22Rv1 (cell line): ENCODE data around the gene PMF1.

Experiments
- H3K27ac ChIP-seq: fragments of 450-650 bp; 2 replicates; pipeline ENCODE4 v1.5.1; 2017
- CTCF ChIP-seq: fragments of 450-650 bp; IDR thresholded peaks from 2 replicates; pipeline ENCODE4 v1.5.1; 2017; ENCODE audit warnings: mild to moderate bottlenecking
- ZFX ChIP-seq: fragments of 450-650 bp; IDR thresholded peaks from 2 replicates; pipeline ENCODE4 v1.6.1; 2017; ENCODE audit warnings: antibody characterized with exemption, borderline replicate concordance

Gene PMF1

DNA sequence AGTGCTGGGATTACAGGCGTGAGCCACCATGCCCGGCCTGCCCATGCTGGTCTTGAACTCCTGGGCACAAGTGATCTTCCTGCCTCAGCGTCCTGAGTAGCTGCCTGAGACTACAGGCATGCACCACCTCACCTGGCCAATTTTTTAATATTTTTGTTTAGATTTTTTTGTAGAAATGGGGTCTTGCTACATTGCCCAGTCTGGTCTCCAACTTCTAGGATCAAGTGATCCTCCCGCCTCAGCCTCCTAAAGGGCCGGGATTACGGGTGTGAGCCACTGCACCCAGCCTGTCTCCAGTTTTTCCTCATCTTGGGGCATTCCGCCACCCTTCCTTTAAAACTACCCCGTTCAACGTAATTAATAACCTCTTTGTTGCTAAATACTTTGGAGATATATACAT is 7.4 kb downstream of the PMF1 start:
- H3K27ac ChIP-seq: no peak overlapping the region
- no peak for TF ChIP-seq CTCF
- no peak for TF ChIP-seq ZFX

DNA sequence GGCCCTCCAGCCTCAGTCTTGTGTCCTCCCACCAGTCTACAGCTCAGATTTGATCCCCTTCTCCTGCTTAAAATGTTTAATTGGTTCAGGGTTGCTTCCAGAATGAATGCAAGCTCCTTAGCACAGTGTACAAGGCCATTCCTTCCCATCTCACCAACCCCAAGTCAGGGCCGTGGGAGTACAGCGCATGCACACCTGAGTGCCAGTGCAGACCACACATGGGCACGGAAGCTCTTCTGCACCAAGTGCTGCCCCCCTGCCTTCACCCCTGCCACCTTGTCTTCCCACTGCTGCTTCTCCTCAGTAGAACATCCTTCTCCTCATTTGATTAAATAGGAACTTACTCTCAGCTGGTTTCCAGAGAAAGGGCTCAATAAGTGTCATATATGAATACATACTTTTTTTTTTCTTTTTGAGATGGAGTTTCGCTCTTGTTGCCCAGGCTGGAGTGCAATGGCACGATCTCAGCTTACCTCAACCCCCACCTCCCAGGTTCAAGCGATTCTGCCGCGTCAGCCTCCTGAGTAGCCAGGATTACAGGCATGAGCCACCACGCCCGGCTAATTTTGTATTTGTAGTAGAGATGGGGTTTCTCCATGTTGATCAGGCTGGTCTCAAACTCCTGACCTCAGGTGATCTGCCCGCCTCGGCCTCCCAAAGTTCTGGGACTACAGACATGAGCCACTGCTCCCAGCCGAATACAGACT is 9.3 kb downstream of the PMF1 start:
- TF ChIP-seq CTCF (no peak), ZFX (no peak)
- H3K27ac ChIP-seq: no peak overlapping the region

GRCh38 chr1:156225677-156226014 is 12.8 kb downstream of the PMF1 start:
- TF ChIP-seq ZFX: no peak
- peak; percentile 39 for TF ChIP-seq CTCF
- peak overlapping the region; percentile 37 for H3K27ac ChIP-seq

- no peak overlapping the region for H3K27ac ChIP-seq
- no peak for TF ChIP-seq ZFX
- no peak for TF ChIP-seq CTCF
Observed at GRCh38 chr1:156226116-156226538, 13.3 kb downstream of the PMF1 start.

DNA sequence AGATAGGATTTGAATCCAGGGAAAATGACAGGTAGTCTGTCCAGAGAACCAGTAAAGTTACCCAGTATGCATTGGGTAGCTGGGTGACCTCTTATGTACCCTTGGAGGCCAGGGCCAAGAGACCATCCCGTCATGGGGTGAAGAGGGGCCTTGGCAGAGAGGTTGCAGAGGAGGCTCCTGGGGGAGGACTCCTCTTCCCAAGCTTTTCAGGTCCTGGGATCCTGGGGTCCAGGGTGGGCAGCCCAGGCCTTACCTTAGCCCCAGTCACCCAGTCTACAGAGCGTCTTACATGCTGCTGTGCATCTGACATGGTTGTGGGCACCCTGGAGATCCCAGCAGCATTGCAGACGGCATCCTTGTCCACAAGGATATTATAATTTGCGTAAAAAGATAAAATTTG is 14.0 kb downstream of the PMF1 start:
- no peak overlapping the region for H3K27ac ChIP-seq

DNA sequence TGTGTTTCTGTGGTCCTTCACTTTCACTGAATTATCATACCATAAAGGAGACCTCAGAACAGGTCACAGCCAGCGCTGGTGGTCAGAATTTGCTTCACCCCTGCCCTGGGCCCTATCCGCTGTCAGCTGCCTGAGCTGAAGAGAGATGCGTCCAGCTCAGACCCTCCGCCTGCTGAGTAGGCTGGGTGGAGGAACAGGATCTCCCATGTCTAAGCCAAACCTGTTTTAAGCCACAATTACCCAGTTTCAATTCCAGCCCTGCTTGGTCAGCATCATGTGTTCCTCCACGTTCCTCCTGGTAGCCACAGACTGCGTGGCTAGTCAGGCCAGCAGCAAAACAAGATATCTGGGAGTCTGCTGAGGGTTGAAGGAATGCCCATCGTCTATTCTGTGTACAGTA is 15.7 kb downstream of the PMF1 start:
- TF ChIP-seq CTCF (no peak), ZFX (no peak)
- H3K27ac ChIP-seq: no peak overlapping the region

More for the DNA sequence above, 14.0 kb downstream of the PMF1 start:
- TF ChIP-seq ZFX: no peak
- no peak for TF ChIP-seq CTCF

- TF ChIP-seq ZFX: no peak
- TF ChIP-seq CTCF: no peak
- no peak overlapping the region for H3K27ac ChIP-seq
Observed at GRCh38 chr1:156229809-156230472, 17.1 kb downstream of the PMF1 start.
